ENCODE data around the gene CTDSP1.

Gene CTDSP1

DNA sequence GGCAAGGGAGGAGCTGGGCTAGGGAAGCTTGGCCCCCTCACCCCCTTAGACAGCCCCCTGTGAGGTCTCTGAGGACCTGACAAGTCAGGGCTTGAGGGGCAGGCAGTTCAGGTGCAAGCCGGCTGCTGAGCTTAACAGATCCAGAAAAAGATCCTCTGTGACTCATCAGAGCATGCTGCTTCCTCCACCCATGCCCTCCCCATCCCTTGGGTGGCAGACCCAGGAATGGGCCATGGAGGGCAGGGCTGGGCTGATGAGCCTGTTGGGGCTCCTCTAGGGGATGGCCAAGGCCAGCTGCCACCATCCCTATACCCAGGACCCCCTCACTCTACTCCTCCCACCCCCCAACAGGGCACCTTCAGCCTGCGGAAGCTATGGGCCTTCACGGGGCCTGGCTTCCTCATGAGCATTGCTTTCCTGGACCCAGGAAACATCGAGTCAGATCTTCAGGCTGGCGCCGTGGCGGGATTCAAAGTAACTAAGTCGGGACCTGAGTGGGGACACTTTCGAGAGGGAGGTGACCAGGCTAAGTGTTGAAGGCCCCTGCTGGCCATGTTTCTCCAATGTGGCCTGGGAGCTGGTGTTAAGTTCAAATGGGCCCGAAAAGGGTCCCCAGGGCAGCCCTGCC, 15.7 kb upstream of the CTDSP1 start:
- no peak for FAIRE-seq

- no peak for FAIRE-seq
Observed at GRCh38 chr2:218384975-218385374, 14.7 kb upstream of the CTDSP1 start.

- FAIRE-seq = no peak
Observed at GRCh38 chr2:218386505-218387368, 12.9 kb upstream of the CTDSP1 start.

DNA sequence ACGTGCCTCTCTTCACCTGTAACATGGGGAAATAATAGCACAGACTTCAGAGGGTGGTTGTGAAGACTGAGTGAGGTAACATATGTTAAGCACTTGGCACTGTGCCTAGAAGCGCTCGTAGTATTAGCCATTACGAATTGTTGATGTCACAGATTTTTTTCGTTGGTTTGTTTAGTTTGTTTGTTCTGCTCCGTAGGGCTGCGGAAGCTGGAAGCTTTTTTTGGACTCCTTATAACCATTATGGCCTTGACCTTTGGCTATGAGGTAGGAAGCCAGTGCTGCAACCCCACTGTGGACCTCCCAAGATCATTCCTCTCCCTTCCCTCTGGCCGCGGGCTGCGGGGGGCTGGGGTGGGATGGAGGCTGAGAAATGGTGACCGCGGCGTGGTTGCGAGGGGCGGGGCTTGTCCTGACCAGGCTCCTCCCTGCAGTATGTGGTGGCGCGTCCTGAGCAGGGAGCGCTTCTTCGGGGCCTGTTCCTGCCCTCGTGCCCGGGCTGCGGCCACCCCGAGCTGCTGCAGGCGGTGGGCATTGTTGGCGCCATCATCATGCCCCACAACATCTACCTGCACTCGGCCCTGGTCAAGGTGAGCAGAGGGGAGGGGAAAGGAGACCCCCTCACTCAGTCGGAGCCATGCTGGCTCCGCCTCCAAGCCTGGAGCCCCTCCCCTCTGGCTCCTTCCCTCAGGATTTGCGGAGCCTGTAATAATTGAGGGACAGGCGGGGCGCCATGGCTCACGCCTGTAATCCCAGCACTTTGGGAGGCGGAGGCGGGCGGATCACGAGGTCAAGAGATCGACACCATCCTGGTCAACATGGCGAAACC, 12.1 kb upstream of the CTDSP1 start:
- no peak for FAIRE-seq

DNA sequence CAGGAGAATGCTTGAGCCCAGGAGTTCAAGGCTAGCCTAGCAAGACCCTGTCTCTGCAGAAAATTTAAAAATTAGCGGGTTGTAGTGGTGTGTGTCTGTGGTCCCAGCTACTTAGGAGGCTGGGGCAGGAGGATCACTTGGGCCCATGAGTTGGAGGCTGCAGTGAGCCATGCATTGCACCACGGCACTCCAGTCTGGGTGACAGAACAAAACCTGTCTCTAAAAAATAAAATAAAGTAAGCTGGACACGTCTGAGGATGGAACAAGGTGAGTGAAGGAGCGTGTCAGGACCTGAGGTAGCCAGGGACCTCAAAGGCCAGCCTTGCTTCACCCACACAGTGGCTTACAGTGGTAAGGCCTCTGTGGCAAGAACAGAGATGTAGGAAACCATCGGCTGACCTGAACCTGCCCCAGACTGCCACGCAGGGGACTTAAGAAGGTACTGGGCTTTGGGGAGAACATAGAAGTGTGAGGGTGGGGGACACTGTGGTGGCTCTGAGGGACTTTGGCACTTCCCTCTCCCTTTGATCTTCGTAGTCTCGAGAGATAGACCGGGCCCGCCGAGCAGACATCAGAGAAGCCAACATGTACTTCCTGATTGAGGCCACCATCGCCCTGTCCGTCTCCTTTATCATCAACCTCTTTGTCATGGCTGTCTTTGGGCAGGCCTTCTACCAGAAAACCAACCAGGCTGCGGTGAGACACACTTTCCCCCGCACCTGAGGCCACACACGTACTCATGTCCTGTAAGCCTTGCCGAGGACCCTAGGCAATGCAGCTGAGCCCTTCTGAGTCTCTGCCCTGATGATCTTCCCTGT, 10.1 kb upstream of the CTDSP1 start:
- no peak for FAIRE-seq

DNA sequence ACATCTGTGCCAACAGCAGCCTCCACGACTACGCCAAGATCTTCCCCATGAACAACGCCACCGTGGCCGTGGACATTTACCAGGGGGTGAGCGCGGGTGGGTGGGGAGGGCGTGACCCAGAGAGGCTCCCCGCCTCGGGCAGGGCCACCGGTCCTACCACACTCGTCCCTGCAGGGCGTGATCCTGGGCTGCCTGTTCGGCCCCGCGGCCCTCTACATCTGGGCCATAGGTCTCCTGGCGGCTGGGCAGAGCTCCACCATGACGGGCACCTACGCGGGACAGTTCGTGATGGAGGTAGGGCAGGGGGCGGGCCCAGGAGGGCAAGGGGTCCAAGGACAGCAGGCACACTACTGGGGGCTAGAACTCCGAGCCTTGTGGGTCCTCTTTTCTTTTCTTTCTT, 8.5 kb upstream of the CTDSP1 start:
- no peak for FAIRE-seq

GRCh38 chr2:218392459-218392858, 7.2 kb upstream of the CTDSP1 start:
- no peak for FAIRE-seq

- FAIRE-seq = no peak
Observed at GRCh38 chr2:218392891-218393462, 6.7 kb upstream of the CTDSP1 start.

DNA sequence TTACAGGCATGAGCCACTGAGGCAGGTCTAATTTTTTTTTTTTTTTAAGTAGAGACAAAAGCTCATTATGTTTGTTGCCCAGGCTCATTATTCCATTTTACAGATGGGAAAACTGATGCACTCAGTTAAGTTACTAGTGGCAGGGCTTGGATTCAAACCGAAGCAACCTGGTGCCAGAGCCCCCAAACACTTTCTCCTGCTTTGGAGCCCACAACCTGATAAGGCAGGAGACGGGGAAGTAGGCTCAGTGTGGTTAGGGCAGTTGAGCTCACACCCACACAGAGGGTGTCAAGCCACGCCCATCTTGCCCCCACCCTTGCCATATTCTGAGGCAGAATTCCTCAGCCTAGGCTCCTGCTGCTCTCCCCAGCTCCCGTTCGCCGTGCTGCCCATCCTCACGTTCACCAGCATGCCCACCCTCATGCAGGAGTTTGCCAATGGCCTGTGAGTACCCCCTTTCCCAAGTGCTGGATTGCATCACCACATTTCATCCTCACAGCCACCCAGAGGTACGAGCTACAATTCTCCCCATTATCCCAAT, 5.8 kb upstream of the CTDSP1 start:
- FAIRE-seq = no peak

DNA sequence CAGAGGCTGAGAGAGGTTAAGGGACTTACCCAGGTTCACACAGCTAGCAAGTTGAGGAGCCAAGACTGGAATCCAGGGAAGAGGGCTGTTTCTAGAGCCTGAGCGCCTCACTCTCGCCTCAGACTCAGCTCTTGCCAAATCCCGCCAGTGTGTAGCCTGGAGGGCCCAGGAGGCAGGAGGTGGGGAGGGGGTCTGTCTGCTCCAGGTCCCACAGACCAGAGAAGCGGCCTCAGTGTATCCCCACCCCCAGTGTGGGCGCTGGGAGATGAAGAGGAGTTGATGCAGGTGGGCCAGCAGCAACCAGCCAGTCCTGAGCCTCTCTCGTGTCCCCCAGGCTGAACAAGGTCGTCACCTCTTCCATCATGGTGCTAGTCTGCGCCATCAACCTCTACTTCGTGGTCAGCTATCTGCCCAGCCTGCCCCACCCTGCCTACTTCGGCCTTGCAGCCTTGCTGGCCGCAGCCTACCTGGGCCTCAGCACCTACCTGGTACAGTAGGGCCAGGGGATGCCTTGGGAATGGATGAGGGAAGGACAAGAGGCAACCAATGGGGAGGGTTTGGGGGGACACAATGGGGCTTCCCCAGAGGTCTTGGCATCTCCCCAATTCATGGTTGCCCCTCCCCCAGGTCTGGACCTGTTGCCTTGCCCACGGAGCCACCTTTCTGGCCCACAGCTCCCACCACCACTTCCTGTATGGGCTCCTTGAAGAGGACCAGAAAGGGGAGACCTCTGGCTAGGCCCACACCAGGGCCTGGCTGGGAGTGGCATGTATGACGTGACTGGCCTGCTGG, 5.2 kb upstream of the CTDSP1 start:
- FAIRE-seq = no peak

DNA sequence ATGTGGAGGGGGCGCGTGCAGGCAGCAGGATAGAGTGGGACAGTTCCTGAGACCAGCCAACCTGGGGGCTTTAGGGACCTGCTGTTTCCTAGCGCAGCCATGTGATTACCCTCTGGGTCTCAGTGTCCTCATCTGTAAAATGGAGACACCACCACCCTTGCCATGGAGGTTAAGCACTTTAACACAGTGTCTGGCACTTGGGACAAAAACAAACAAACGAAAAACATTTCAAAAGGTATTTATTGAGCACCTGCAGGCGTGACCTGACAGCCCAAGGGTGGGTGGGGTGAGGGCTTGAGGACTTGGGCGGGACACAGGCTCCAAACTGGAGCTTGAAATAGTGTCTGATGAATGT, 4.6 kb upstream of the CTDSP1 start:
- FAIRE-seq = no peak

DNA sequence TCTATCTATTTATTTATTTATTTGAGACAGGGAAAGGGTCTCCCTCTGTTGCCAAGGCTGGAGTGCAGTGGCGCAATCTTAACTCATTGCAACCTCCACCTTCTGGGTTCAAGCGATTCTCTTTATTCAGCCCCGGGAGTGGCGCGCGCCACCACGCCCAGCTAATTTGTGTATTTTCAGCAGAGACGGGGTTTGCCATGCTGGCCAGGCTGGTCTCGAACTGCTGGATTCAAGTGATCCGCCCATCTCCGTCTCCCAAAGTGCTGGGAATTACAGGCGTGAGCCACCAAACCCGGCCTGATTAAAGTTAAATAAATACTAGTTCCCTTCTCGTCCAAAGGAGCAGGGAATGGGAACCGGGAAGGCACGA, 4.2 kb upstream of the CTDSP1 start:
- FAIRE-seq = no peak

GRCh38 chr2:218395826-218396687, 3.6 kb upstream of the CTDSP1 start:
- FAIRE-seq = no peak

DNA sequence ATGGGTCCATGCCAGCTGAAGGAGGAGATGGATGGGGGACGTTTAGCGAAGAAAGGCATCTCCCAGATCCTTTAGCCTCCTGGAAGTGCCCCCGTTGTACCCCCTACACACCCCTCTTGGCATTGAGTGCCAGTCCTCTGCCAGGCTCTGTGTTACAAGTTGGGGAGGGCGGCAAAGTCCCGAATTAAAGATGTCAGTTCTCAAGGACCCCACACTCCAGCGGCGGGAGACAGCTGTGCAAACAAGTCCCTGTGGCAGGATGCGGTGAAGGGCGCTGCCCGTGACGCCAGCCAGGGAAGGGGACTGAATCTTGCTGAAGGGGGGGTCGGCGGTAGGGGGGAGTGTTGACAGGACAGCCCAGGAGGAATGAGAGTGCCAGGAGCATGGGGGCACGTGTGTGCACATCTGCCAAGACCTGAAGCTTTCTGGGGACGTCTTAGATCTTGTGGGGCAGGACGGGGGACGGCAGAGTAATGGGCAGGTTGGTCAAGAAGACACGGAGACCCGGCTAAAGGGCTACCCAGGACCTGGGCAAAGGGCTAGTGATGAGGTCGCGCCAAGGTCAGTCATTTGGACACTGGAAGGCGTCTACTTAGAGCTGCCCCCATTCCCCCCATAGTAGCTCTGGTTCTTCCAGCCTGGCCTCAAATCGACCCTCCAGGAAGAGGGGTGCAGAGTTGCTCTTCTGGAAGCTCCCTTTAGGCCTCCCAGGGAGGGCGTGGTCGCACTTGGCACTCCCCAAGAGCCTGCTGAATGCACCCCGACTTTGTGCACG, 2.8 kb upstream of the CTDSP1 start:
- no peak for FAIRE-seq

- FAIRE-seq = no peak
Observed at GRCh38 chr2:218397463-218397819, 2.2 kb upstream of the CTDSP1 start.

DNA sequence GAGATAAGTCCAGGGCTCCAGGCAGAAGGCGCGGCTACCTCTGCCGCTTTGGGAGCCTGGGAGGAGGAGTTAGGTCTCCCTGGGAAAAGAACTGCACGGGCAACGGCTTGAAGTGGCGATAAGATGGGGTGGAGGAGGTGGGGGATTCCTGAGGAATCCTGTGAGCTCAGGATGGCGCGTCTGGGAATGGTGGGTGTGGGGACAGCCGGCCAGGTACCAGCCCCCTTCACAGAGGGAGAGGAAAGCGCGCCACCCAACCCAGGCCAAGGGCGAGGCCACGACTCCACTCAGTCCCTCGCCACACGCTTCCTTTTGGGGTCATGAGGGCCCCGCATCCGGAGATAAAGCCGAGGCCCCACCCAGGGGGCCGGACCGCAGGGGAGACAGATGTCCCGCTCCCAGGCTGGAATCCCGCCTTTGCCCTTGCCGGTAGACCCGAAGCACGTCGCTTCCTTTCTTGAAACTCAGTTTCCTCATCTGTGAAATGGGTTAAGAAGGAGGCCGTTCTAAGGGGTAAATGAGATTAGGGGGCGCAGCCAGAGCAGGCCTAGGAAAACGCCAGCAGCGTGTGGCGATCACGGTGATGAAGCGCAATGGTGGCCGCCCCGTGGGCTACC, 1.7 kb upstream of the CTDSP1 start:
- FAIRE-seq = no peak

- no peak for FAIRE-seq
Observed at GRCh38 chr2:218398437-218399390, 954 bp upstream of the CTDSP1 start.
